Brain microvascular endothelial cell (primary cell): Measurements from ENCODE around the gene CENPK.
A peak's percentile ranks its signal among the peaks of the same experiment; 100 is the strongest.

Experiments
- DNase-seq: peaks from one replicate; pipeline ENCODE4 v3.0.0-alpha.2; 2020
- H3K27ac ChIP-seq: fragments of 250-450 bp; sonication (Bioruptor Pico); 2 replicates; pipeline ENCODE4 v1.5.1; 2020; ENCODE audit warnings: mild to moderate bottlenecking, moderate library complexity
- H3K27me3 ChIP-seq: fragments of 250-450 bp; sonication (Bioruptor Pico); replicated peaks from 2 replicates; pipeline ENCODE4 v1.5.1; 2020; ENCODE audit warnings: mild to moderate bottlenecking
- H3K36me3 ChIP-seq: fragments of 250-450 bp; sonication (Bioruptor Pico); replicated peaks from 2 replicates; pipeline ENCODE4 v1.5.1; 2020; ENCODE audit warnings: mild to moderate bottlenecking
- H3K4me3 ChIP-seq: 2 replicates; pipeline ENCODE4 v1.5.1; 2011; ENCODE audit warnings: low read depth, mild to moderate bottlenecking, control low read depth, low read length, moderate library complexity
- CTCF ChIP-seq: IDR thresholded peaks from 2 replicates; pipeline ENCODE4 v1.5.1; 2011; ENCODE audit warnings: low read depth, mild to moderate bottlenecking, moderate library complexity, low read length, control low read depth, inconsistent platforms; ENCODE audit errors: missing control alignments
- in situ Hi-C: cut with HindIII; loops from 2 replicates; pipeline ENCODE4 v1.10.0; 2017; ENCODE audit warnings: low sequenced_read_pairs, low pct_ligation_motif_present

Gene CENPK

GRCh38 chr5:65570598-65571226, 7.7 kb upstream of the CENPK start:
- no peak for TF ChIP-seq CTCF
- Histone ChIP-seq H3K27me3 (no peaks in the 10 kb centered on the region), H3K36me3 (peaks cover 9% of the 10 kb centered on the region), H3K27ac (no peak overlapping the region), H3K4me3 (no peak overlapping the region)
- DNase-seq, result no peak
- in situ Hi-C loops, result no loop called here

GRCh38 chr5:65566505-65566904, 3.5 kb upstream of the CENPK start:
- H3K4me3 ChIP-seq, result no peak overlapping the region
- H3K36me3 ChIP-seq, result no peaks in the 10 kb centered on the region
- no peak overlapping the region for H3K27ac ChIP-seq
- no peak for TF ChIP-seq CTCF
- no peak for DNase-seq
- in situ Hi-C loops, result no loop called here
- H3K27me3 ChIP-seq, result no peaks in the 10 kb centered on the region

- no peaks in the 10 kb centered on the region for H3K36me3 ChIP-seq
- no peak for DNase-seq
- TF ChIP-seq CTCF, result no peak
- in situ Hi-C loops, result no loop called here
- H3K27ac ChIP-seq, result peak overlapping the region; percentile 80
- no peaks in the 10 kb centered on the region for H3K27me3 ChIP-seq
- H3K4me3 ChIP-seq, result peak overlapping the region; percentile 94
Observed at GRCh38 chr5:65563777-65564176, 809 bp upstream of the CENPK start.

- H3K36me3 ChIP-seq, result no peaks in the 10 kb centered on the region
- no peak for DNase-seq
- H3K27me3 ChIP-seq, result no peaks in the 10 kb centered on the region
- H3K4me3 ChIP-seq, result no peak overlapping the region
- in situ Hi-C loops, result no loop called here
- TF ChIP-seq CTCF, result no peak
- H3K27ac ChIP-seq, result no peak overlapping the region
Observed at GRCh38 chr5:65556718-65557117, 6.2 kb downstream of the CENPK start.

GRCh38 chr5:65556181-65556580, 6.8 kb downstream of the CENPK start:
- Histone ChIP-seq H3K27ac (no peak overlapping the region), H3K27me3 (no peaks in the 10 kb centered on the region), H3K36me3 (no peaks in the 10 kb centered on the region), H3K4me3 (no peak overlapping the region)
- no peak for TF ChIP-seq CTCF
- in situ Hi-C loops, result no loop called here
- DNase-seq, result no peak

- Histone ChIP-seq H3K27ac (no peak overlapping the region), H3K4me3 (no peak overlapping the region), H3K36me3 (no peaks in the 10 kb centered on the region), H3K27me3 (no peaks in the 10 kb centered on the region)
- in situ Hi-C loops, result no loop called here
- TF ChIP-seq CTCF, result no peak
- DNase-seq, result no peak
Observed at GRCh38 chr5:65555287-65555686, 7.7 kb downstream of the CENPK start.
